SK-N-SH (cell line): ENCODE results near the gene ZBTB38.

ENCODE experiments used
- EP300 ChIP-seq, 2 experiments: IDR thresholded peaks; 2 replicates each; pipeline versions ENCODE4 v1.4.0 to v1.6.1; 2012; ENCODE audit warnings: borderline replicate concordance in 1 of 2, low read depth in 1 of 2, low read length in 1 of 2
- EZH2phosphoT487 ChIP-seq: fragments of 200-600 bp; sonication (generic); IDR thresholded peaks from 2 replicates; pipeline ENCODE4 v1.6.1; 2017; ENCODE audit warnings: low read depth, mixed run types, mild to moderate bottlenecking, antibody characterized with exemption, moderate library complexity, borderline replicate concordance
- FOXM1 ChIP-seq: IDR thresholded peaks from 2 replicates; pipeline ENCODE4 v1.4.0; 2012; ENCODE audit warnings: low read depth, mild to moderate bottlenecking
- GABPA ChIP-seq: IDR thresholded peaks from 2 replicates; pipeline ENCODE4 v1.4.0; 2012; ENCODE audit warnings: low read depth, mild to moderate bottlenecking
- JUND ChIP-seq: IDR thresholded peaks from 2 replicates; pipeline ENCODE4 v1.4.0; 2012
- NRF1 ChIP-seq: IDR thresholded peaks from 2 replicates; pipeline ENCODE4 v1.6.1; 2012; ENCODE audit warnings: low read depth, mild to moderate bottlenecking, low read length
- POLR2AphosphoS5 ChIP-seq: IDR thresholded peaks from 2 replicates; pipeline ENCODE4 v1.6.1; 2012; ENCODE audit warnings: low read depth, low read length
- RAD21 ChIP-seq: IDR thresholded peaks from 2 replicates; pipeline ENCODE4 v1.6.1; 2012; ENCODE audit warnings: mild to moderate bottlenecking, low read length
- SIN3A ChIP-seq: IDR thresholded peaks from 2 replicates; pipeline ENCODE4 v1.6.1; 2012; ENCODE audit warnings: low read depth, mild to moderate bottlenecking, low read length, moderate library complexity, borderline replicate concordance
- TAF1 ChIP-seq: IDR thresholded peaks from 2 replicates; pipeline ENCODE4 v1.6.1; 2012; ENCODE audit warnings: low read depth, mild to moderate bottlenecking, low read length, moderate library complexity, borderline replicate concordance
- TCF12 ChIP-seq: IDR thresholded peaks from 2 replicates; pipeline ENCODE4 v1.4.0; 2012
- USF1 ChIP-seq: IDR thresholded peaks from 2 replicates; pipeline ENCODE4 v1.4.0; 2012; ENCODE audit warnings: low read depth, borderline replicate concordance
- ZBTB33 ChIP-seq: IDR thresholded peaks from 2 replicates; pipeline ENCODE4 v1.4.0; 2012; ENCODE audit warnings: low read depth, borderline replicate concordance
- TF ChIP-seq, protein P1 (sequence below): fragments of 200-600 bp; sonication (generic); IDR thresholded peaks from 2 replicates; pipeline ENCODE4 v1.6.1; 2017; ENCODE audit warnings: antibody characterized with exemption, mild to moderate bottlenecking, moderate library complexity

GRCh38 chr3:141356046-141356445 lies 12.3 kb upstream of the ZBTB38 start:
- TF ChIP-seq USF1 = no peak
- TF ChIP-seq NRF1 = no peak
- no peak for TF ChIP-seq GABPA
- TF ChIP-seq, protein P1, sequence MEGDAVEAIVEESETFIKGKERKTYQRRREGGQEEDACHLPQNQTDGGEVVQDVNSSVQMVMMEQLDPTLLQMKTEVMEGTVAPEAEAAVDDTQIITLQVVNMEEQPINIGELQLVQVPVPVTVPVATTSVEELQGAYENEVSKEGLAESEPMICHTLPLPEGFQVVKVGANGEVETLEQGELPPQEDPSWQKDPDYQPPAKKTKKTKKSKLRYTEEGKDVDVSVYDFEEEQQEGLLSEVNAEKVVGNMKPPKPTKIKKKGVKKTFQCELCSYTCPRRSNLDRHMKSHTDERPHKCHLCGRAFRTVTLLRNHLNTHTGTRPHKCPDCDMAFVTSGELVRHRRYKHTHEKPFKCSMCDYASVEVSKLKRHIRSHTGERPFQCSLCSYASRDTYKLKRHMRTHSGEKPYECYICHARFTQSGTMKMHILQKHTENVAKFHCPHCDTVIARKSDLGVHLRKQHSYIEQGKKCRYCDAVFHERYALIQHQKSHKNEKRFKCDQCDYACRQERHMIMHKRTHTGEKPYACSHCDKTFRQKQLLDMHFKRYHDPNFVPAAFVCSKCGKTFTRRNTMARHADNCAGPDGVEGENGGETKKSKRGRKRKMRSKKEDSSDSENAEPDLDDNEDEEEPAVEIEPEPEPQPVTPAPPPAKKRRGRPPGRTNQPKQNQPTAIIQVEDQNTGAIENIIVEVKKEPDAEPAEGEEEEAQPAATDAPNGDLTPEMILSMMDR = no peak
- no peak for TF ChIP-seq TCF12
- TF ChIP-seq RAD21 = no peak
- no peak for TF ChIP-seq POLR2AphosphoS5
- TF ChIP-seq JUND = no peak
- no peak for TF ChIP-seq TAF1
- TF ChIP-seq ZBTB33 = no peak
- no peak for TF ChIP-seq EP300 (IDR thresholded peaks at IDR 0.05; ENCODE audit: borderline replicate concordance in 1 of 2, low read depth in 1 of 2, low read length in 1 of 2)
- no peak for TF ChIP-seq SIN3A
- TF ChIP-seq FOXM1 = no peak
- TF ChIP-seq EZH2phosphoT487 = no peak
